GM06990 (cell line): ENCODE measurements around the gene SMARCAL1.

Source experiments
- DNase-seq: peaks from one replicate; pipeline ENCODE4 v3.0.0-alpha.2; 2011; ENCODE audit not compliant: insufficient read length; ENCODE audit errors: extremely low read depth
- H3K27me3 ChIP-seq: replicated peaks from 2 replicates; pipeline ENCODE4 v1.6.0; 2011; ENCODE audit warnings: low read length; ENCODE audit not compliant: control insufficient read depth, insufficient read depth
- H3K36me3 ChIP-seq: 2 replicates; pipeline ENCODE4 v1.5.1; 2011; ENCODE audit warnings: low read length; ENCODE audit not compliant: control insufficient read depth, insufficient read depth
- H3K4me3 ChIP-seq: replicated peaks from 2 replicates; pipeline ENCODE4 v1.5.1; 2011; ENCODE audit warnings: low read depth, mild to moderate bottlenecking, control low read depth, low read length
- CTCF ChIP-seq: IDR thresholded peaks from 2 replicates; pipeline ENCODE4 v1.5.1; 2011; ENCODE audit warnings: low read length, control low read depth, mild to moderate bottlenecking, inconsistent platforms; ENCODE audit not compliant: insufficient read depth, poor library complexity, severe bottlenecking

Gene SMARCAL1

DNA sequence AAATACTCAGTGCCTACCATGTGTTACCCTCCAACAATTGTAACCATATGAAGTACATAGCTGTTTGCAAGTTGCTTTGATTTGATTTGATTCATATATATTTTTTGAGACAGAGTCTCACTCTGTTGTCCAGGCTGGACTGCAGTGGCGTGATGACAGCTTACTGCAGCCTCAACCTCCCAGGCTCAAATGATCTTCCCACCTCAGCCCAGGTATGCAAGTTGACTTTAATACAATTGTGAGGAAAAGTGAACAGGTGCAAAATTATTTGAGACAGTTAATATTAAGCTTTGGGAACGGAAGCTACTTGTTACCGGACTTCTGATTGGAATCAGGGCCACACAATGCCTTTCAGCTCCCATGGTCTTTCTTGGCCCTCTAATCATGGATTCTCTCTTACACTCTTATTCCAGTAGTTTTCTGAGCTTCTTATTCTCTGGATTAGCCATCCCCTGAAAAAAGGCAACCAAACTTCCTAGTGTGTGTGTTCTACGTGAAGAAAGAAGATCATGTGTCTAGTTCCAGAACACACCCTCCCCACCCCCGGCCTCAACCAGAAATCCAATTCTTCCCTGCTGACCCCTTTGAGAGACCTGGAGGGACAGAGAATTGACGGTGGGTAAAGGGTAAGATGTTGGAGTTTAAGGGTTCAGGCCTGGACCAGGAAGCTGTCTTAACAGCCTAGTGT lies 85.2 kb downstream of the SMARCAL1 start:
- no peaks in the 10 kb centered on the region for H3K27me3 ChIP-seq
- TF ChIP-seq CTCF = no peak
- H3K36me3 ChIP-seq = peaks cover 10% of the 10 kb centered on the region
- H3K4me3 ChIP-seq = peak overlapping the region; percentile 68
- DNase-seq = no peak

- DNase-seq = no peak
- H3K36me3 ChIP-seq = peaks cover 13% of the 10 kb centered on the region
- no peak for TF ChIP-seq CTCF
These were observed 85.7 kb downstream of the SMARCAL1 start for GRCh38 chr2:216498070-216498378.

GRCh38 chr2:216498379-216499352 lies 86.4 kb downstream of the SMARCAL1 start, which contains the start of gene RPL37A:
RPL37A (plus strand) TSS chr2:216498844; CDS start chr2:216498875, 31 bp downstream.
- H3K36me3 ChIP-seq = peaks cover 14% of the 10 kb centered on the region
- H3K27me3 ChIP-seq = no peaks in the 10 kb centered on the region
- DNase-seq = peak; percentile 89
- H3K4me3 ChIP-seq = peak within 1 kb of the TSS; percentile 68
- no peak for TF ChIP-seq CTCF

More at GRCh38 chr2:216498070-216498378, 85.7 kb downstream of the SMARCAL1 start:
- peak overlapping the region; percentile 68 for H3K4me3 ChIP-seq
- H3K27me3 ChIP-seq = no peaks in the 10 kb centered on the region

DNA sequence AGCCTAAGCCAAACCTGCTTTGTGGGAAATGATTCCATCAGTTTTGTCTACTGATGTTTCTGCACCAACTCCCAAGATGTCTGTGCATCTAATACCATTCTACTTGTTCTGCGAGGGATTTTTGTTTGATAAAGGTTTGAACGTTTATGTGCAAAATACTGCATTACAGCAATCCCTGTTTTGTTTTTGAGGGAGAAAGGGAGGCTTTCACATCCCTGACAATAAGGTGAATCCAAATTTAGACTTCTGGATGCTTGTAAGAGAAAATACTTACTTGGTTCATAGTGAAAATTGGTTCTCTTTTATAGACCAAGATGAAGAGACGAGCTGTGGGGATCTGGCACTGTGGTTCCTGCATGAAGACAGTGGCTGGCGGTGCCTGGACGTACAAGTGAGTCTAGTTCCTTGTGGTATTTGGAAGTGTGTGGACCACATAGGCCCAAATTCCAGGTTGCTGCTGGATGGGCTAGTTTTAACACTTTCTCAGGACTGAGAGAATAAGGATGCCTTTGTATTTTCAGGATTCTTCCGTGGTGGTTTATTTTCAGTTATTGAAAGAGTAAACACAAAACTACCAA lies 87.4 kb downstream of the SMARCAL1 start:
- TF ChIP-seq CTCF = no peak
- H3K27me3 ChIP-seq = no peaks in the 10 kb centered on the region
- peaks cover 15% of the 10 kb centered on the region for H3K36me3 ChIP-seq
- DNase-seq = no peak
- peak overlapping the region; percentile 68 for H3K4me3 ChIP-seq

- DNase-seq = no peak
These were observed 88.3 kb downstream of the SMARCAL1 start for GRCh38 chr2:216500572-216500971.

More at GRCh38 chr2:216500572-216500971, 88.3 kb downstream of the SMARCAL1 start:
- Histone ChIP-seq H3K4me3 (peak overlapping the region; percentile 68), H3K27me3 (no peaks in the 10 kb centered on the region), H3K36me3 (peaks cover 17% of the 10 kb centered on the region)
- TF ChIP-seq CTCF = no peak
